ENCODE data around the gene RNF152. TPM values are rescaled to one million over a fixed set of nuclear protein-coding genes. Genes with fewer than 3 reads are reported as not detected.

RNF152 gene
- total RNA-seq, 1 donor from 2014 or later, result 76.4 TPM

DNA sequence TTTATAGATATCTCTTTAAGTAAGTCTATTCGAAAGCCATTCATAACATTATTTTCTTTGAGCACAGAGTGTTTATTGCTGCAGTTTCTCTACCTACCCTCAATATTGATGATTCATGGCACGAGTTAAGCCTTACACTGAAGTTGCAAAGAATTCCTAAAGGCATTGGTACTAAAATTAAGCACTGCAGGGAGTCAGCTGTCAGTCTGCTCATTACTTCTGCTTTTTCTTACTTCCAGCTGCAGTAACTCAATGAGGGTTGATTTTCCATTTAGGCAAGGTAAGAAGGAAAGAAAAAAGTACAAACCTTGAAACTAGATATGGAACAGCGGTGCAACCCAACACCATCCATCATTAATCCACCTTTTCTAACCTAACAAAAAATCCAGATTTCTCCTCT is 65.2 kb downstream of the RNF152 start:
- TF ChIP-seq, protein P1, sequence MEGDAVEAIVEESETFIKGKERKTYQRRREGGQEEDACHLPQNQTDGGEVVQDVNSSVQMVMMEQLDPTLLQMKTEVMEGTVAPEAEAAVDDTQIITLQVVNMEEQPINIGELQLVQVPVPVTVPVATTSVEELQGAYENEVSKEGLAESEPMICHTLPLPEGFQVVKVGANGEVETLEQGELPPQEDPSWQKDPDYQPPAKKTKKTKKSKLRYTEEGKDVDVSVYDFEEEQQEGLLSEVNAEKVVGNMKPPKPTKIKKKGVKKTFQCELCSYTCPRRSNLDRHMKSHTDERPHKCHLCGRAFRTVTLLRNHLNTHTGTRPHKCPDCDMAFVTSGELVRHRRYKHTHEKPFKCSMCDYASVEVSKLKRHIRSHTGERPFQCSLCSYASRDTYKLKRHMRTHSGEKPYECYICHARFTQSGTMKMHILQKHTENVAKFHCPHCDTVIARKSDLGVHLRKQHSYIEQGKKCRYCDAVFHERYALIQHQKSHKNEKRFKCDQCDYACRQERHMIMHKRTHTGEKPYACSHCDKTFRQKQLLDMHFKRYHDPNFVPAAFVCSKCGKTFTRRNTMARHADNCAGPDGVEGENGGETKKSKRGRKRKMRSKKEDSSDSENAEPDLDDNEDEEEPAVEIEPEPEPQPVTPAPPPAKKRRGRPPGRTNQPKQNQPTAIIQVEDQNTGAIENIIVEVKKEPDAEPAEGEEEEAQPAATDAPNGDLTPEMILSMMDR (IDR thresholded peaks at IDR 0.05), result no peak
- H3K27ac Mint-ChIP-seq (ENCODE audit: unreplicated experiment), result peak overlapping the region; percentile 27
- H3K4me3 Mint-ChIP-seq (ENCODE audit: unreplicated experiment), result no peak overlapping the region
- no peaks in the 10 kb centered on the region for H3K27me3 Mint-ChIP-seq (ENCODE audit: unreplicated experiment)
- no peaks in the 10 kb centered on the region for H3K9me3 Mint-ChIP-seq (ENCODE audit: unreplicated experiment)
- DNase-seq (ENCODE audit: extremely low spot score, unreplicated experiment), result no peak
- H3K4me1 Mint-ChIP-seq (ENCODE audit: unreplicated experiment), result peaks cover 72% of the 10 kb centered on the region
- H3K36me3 Mint-ChIP-seq (ENCODE audit: unreplicated experiment), result peaks cover 13% of the 10 kb centered on the region

DNA sequence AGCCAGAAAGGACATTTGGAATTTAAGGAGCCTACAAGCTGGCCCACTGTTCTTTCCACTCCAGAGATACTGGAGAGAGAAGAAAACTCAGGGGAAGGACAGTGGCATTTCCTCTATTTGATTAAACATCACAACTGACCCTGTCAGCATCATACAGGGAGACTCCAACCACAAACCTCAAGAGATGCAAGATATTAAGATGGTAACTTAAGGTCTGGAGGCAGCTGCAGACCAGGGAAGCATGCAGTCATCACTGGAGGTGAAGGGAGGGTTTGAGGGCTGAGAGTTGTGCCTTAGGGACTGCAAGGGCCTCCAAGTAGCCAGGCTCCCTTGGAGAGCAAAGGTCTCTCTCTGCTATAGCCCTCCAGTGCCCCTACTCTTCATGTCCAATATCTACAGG is 67.4 kb downstream of the RNF152 start:
- Mint-ChIP-seq H3K4me3 (ENCODE audit: unreplicated experiment) (no peak overlapping the region), H3K27ac (ENCODE audit: unreplicated experiment) (peak overlapping the region; percentile 33), H3K4me1 (ENCODE audit: unreplicated experiment) (peaks cover 68% of the 10 kb centered on the region), H3K27me3 (ENCODE audit: unreplicated experiment) (no peaks in the 10 kb centered on the region), H3K9me3 (ENCODE audit: unreplicated experiment) (no peaks in the 10 kb centered on the region), H3K36me3 (ENCODE audit: unreplicated experiment) (peaks cover 23% of the 10 kb centered on the region)
- TF ChIP-seq, protein P1 (IDR thresholded peaks at IDR 0.05), result no peak
- no peak for DNase-seq (ENCODE audit: extremely low spot score, unreplicated experiment)

DNA sequence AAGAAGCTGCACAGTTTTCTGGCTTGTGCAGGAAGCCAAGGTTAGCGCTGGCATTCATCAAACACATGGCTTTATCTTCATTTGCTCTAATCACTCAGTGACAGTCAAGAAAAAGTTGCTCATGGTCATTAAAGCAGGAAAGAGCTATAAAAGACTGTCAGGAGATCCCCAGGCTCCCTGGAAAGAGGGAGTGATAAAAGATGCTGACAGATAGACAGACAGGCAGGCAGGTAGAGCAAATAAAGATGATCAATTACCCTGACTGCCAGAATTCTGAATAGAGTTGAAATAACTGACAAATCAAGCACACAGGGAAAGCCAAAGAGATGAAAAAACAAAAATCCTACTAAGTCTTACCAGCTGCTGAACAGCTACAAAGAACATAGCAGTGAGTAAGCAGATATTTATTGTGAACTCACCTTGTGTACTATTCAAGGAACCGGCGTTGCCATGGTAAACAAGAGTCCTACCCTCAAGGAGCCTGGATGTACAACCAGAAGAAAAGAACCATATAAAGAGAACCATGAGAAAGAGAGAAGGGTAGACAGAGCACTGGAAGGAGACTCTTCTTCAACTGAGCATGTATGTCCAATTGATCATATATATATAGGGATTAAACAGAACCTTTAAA is 68.0 kb downstream of the RNF152 start:
- Mint-ChIP-seq H3K9me3 (ENCODE audit: unreplicated experiment) (no peaks in the 10 kb centered on the region), H3K27ac (ENCODE audit: unreplicated experiment) (peak overlapping the region; percentile 33), H3K27me3 (ENCODE audit: unreplicated experiment) (no peaks in the 10 kb centered on the region), H3K4me1 (ENCODE audit: unreplicated experiment) (peaks cover 67% of the 10 kb centered on the region), H3K4me3 (ENCODE audit: unreplicated experiment) (no peak overlapping the region), H3K36me3 (ENCODE audit: unreplicated experiment) (peaks cover 25% of the 10 kb centered on the region)
- no peak for DNase-seq (ENCODE audit: extremely low spot score, unreplicated experiment)
- TF ChIP-seq, protein P1 (IDR thresholded peaks at IDR 0.05), result no peak

DNA sequence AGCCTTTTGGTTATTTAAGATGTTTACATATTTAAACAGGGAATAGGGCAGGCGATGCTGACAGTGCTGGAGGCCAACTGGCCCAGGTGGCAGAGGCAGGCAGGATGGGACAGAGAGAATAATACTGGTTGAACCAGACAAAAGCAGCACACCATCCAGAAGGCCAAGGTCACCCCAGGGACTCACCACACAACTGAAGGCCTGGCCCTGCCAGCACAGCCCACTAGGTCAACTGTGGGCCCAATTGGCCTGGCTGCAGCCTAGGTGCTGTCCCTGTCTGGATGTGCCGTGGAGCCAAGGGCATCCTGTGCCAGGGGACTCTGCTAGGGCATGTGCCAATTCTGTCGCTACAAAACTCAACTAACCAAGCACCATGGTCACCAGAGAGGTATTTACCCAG is 69.2 kb downstream of the RNF152 start:
- no peak for DNase-seq (ENCODE audit: extremely low spot score, unreplicated experiment)
- no peaks in the 10 kb centered on the region for H3K27me3 Mint-ChIP-seq (ENCODE audit: unreplicated experiment)
- no peak overlapping the region for H3K4me3 Mint-ChIP-seq (ENCODE audit: unreplicated experiment)
- TF ChIP-seq, protein P1 (IDR thresholded peaks at IDR 0.05), result no peak
- no peak overlapping the region for H3K27ac Mint-ChIP-seq (ENCODE audit: unreplicated experiment)
- no peaks in the 10 kb centered on the region for H3K9me3 Mint-ChIP-seq (ENCODE audit: unreplicated experiment)
- H3K4me1 Mint-ChIP-seq (ENCODE audit: unreplicated experiment), result peaks cover 66% of the 10 kb centered on the region
- H3K36me3 Mint-ChIP-seq (ENCODE audit: unreplicated experiment), result peaks cover 30% of the 10 kb centered on the region

DNA sequence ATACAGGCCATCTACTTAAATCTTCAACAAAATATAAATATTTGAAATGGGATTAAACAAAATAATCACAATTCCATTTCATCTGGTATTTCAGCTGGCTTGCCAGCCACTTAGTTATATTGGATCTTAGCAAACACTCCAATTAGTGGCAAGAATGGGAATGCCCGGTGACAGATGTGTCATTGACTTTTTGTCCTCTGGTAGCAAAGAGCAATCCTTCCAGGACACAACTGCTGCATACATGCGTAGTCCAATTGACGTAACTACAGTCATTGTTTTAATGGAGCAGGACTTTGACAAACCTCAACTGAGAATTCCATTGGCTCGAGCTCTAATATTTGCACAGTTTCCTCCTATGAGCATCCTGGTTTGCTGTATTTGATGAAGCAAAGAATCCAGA is 69.9 kb downstream of the RNF152 start:
- peaks cover 30% of the 10 kb centered on the region for H3K36me3 Mint-ChIP-seq (ENCODE audit: unreplicated experiment)
- H3K9me3 Mint-ChIP-seq (ENCODE audit: unreplicated experiment), result no peaks in the 10 kb centered on the region
- no peak overlapping the region for H3K4me3 Mint-ChIP-seq (ENCODE audit: unreplicated experiment)
- H3K4me1 Mint-ChIP-seq (ENCODE audit: unreplicated experiment), result peaks cover 68% of the 10 kb centered on the region
- no peaks in the 10 kb centered on the region for H3K27me3 Mint-ChIP-seq (ENCODE audit: unreplicated experiment)
- no peak for DNase-seq (ENCODE audit: extremely low spot score, unreplicated experiment)
- TF ChIP-seq, protein P1 (IDR thresholded peaks at IDR 0.05), result no peak
- H3K27ac Mint-ChIP-seq (ENCODE audit: unreplicated experiment), result no peak overlapping the region

Data from osteocyte (in vitro differentiated cells).